Bone marrow (tissue), 2 donors: ENCODE measurements around the gene IL1F10.
"Not testable (repeated sequence)": the region's sequence is repeated elsewhere in the genome, so short reads cannot be mapped to it uniquely, and the experiment has no call there.

Experiments used
- DNase-seq, 2 donors: peaks; one replicate each; lab custom pipeline; 2025; lab: John Stamatoyannopoulos, UW

The IL1F10 gene

GRCh38 chr2:113081488-113082210 lies 13.9 kb downstream of the IL1F10 start:
- no peak for DNase-seq

- no peak for DNase-seq
Measured at GRCh38 chr2:113083296-113083695, 15.5 kb downstream of the IL1F10 start.

GRCh38 chr2:113084249-113085000 lies 16.7 kb downstream of the IL1F10 start:
- DNase-seq = no peak

- no peak for DNase-seq
Measured at GRCh38 chr2:113085542-113085941, 17.8 kb downstream of the IL1F10 start.

- DNase-seq = no peak
Measured at GRCh38 chr2:113088213-113088992, 20.6 kb downstream of the IL1F10 start.

- DNase-seq = no peak
Measured at GRCh38 chr2:113089916-113090315, 22.1 kb downstream of the IL1F10 start.

- DNase-seq = no peak
Measured at GRCh38 chr2:113091231-113091896, 23.6 kb downstream of the IL1F10 start.

- no peak for DNase-seq
Measured at GRCh38 chr2:113092864-113093612, 25.3 kb downstream of the IL1F10 start.

- DNase-seq = no peak
Measured at GRCh38 chr2:113093613-113093977, 25.8 kb downstream of the IL1F10 start.

- not testable (repeated sequence) for DNase-seq
Measured at GRCh38 chr2:113096306-113096705, 28.5 kb downstream of the IL1F10 start.

- DNase-seq = not testable (repeated sequence)
Measured at GRCh38 chr2:113096842-113097618, 29.3 kb downstream of the IL1F10 start.

GRCh38 chr2:113098041-113098440 lies 30.3 kb downstream of the IL1F10 start:
- DNase-seq = no peak

- no peak for DNase-seq
Measured at GRCh38 chr2:113098532-113098931, 30.8 kb downstream of the IL1F10 start.

GRCh38 chr2:113102133-113102532 lies 34.4 kb downstream of the IL1F10 start:
- no peak for DNase-seq

- DNase-seq = no peak
Measured at GRCh38 chr2:113103277-113103676, 35.5 kb downstream of the IL1F10 start.

- DNase-seq = no peak
Measured at GRCh38 chr2:113104054-113104611, 36.4 kb downstream of the IL1F10 start.

GRCh38 chr2:113105047-113105785 lies 37.4 kb downstream of the IL1F10 start:
- DNase-seq = no peak

GRCh38 chr2:113111121-113111520 lies 43.4 kb downstream of the IL1F10 start:
- DNase-seq = no peak

GRCh38 chr2:113111823-113112287 lies 44.1 kb downstream of the IL1F10 start:
- no peak for DNase-seq
